RKO (cell line): ENCODE measurements around the gene RAG2.

Experiments
- DNase-seq: peaks from one replicate; pipeline ENCODE4 v3.0.0-alpha.2; 2016; ENCODE audit warnings: low spot score

RAG2 gene

DNA sequence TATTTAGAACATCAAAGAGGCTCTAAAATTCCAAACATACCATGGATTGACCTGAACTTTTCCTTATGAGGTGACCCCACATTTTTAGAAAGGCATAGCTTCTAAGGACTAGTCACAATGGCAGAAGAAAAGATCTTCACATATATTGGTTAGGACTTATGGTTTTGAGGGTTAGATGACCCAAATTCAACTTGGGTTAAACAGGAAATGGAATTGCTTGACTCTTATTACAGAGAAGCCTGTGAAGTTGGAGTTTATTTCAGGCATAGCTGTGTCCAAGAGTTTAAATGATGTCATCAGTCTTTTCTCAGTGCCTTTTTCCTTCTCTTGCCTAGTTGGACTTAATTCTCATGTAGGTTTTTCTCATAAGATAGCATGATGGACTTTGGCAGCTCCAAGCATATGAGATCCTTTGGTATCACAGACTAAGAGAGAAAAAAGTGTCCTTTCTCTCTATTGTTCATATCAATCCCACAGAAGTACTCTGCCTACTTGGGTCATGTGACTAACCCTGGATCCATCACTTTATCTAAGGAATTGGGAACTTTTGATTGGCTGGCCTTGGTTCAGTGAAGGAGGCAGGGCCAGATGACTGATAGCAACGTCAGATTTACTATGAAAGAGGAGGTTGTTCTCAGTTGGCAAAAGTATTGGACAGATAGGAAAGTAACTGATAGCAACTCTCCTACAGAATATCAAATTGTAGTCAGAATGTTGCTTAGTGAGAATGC is 47.5 kb downstream of the RAG2 start:
- no peak for DNase-seq
